ENCODE data around the gene PTPRR. TPM values are rescaled to one million over a fixed set of nuclear protein-coding genes. Genes with fewer than 3 reads are reported as not detected.

The PTPRR gene
- total RNA-seq, 1 donor from 2014 or later, result 1.4 TPM

- Mint-ChIP-seq H3K36me3 (ENCODE audit: low read depth, unreplicated experiment) (no peaks in the 10 kb centered on the region), H3K4me3 (ENCODE audit: unreplicated experiment) (no peak overlapping the region), H3K4me1 (ENCODE audit: low read depth, unreplicated experiment) (peaks cover 3% of the 10 kb centered on the region), H3K27me3 (ENCODE audit: low read depth, unreplicated experiment) (no peaks in the 10 kb centered on the region), H3K9me3 (ENCODE audit: unreplicated experiment) (no peaks in the 10 kb centered on the region), H3K27ac (ENCODE audit: unreplicated experiment) (no peak overlapping the region)
- no peak overlapping the region for H3K4me2 ChIP-seq (ENCODE audit: low read length)
- H3K9ac ChIP-seq (ENCODE audit: low read length), result no peak overlapping the region
- FAIRE-seq (no peak), DNase-seq (ENCODE audit: low read depth) (no peak)
- TF ChIP-seq EZH2 (IDR thresholded peaks at IDR 0.05; ENCODE audit: insufficient read depth, low read length), result no peak
- TF ChIP-seq CTCF (IDR thresholded peaks at IDR 0.05; ENCODE audit: insufficient read depth, low read depth, low read length), result no peak
- no peak overlapping the region for H3K4me3 ChIP-seq (ENCODE audit: insufficient read depth, low read depth, low read length)
- H3K79me2 ChIP-seq (ENCODE audit: insufficient read depth, low read length), result no peaks in the 10 kb centered on the region
- H3K27ac ChIP-seq (ENCODE audit: low read depth, low read length), result no peak overlapping the region
- no peaks in the 10 kb centered on the region for H3K36me3 ChIP-seq (ENCODE audit: insufficient read depth, low read length)
- no peak overlapping the region for H2AFZ ChIP-seq (ENCODE audit: low read depth, low read length)
- no peaks in the 10 kb centered on the region for H3K4me1 ChIP-seq (ENCODE audit: insufficient read depth, low read length)
- H3K9me3 ChIP-seq (ENCODE audit: insufficient read depth, low read depth, low read length), result no peaks in the 10 kb centered on the region
- no peaks in the 10 kb centered on the region for H4K20me1 ChIP-seq (ENCODE audit: insufficient read depth, low read length)
- no peaks in the 10 kb centered on the region for H3K27me3 ChIP-seq (ENCODE audit: insufficient read depth, low read length)
Measured at GRCh38 chr12:70783455-70783854, 137.1 kb downstream of the PTPRR start.

GRCh38 chr12:70779250-70779649, 141.3 kb downstream of the PTPRR start:
- H3K9me3 Mint-ChIP-seq (ENCODE audit: unreplicated experiment), result no peaks in the 10 kb centered on the region
- no peak overlapping the region for H3K27ac Mint-ChIP-seq (ENCODE audit: unreplicated experiment)
- no peak overlapping the region for H3K4me2 ChIP-seq (ENCODE audit: low read length)
- H3K79me2 ChIP-seq (ENCODE audit: insufficient read depth, low read length), result no peaks in the 10 kb centered on the region
- no peak overlapping the region for H3K4me3 Mint-ChIP-seq (ENCODE audit: unreplicated experiment)
- no peak for TF ChIP-seq EZH2 (IDR thresholded peaks at IDR 0.05; ENCODE audit: insufficient read depth, low read length)
- no peak for TF ChIP-seq CTCF (IDR thresholded peaks at IDR 0.05; ENCODE audit: insufficient read depth, low read depth, low read length)
- H3K36me3 Mint-ChIP-seq (ENCODE audit: low read depth, unreplicated experiment), result no peaks in the 10 kb centered on the region
- H3K9me3 ChIP-seq (ENCODE audit: insufficient read depth, low read depth, low read length), result no peaks in the 10 kb centered on the region
- H3K4me1 Mint-ChIP-seq (ENCODE audit: low read depth, unreplicated experiment), result peaks cover under 1% of the 10 kb centered on the region
- DNase-seq (ENCODE audit: low read depth) (no peak), FAIRE-seq (no peak)
- H3K27ac ChIP-seq (ENCODE audit: low read depth, low read length), result no peak overlapping the region
- no peaks in the 10 kb centered on the region for H3K27me3 ChIP-seq (ENCODE audit: insufficient read depth, low read length)
- no peak overlapping the region for H2AFZ ChIP-seq (ENCODE audit: low read depth, low read length)
- H3K27me3 Mint-ChIP-seq (ENCODE audit: low read depth, unreplicated experiment), result no peaks in the 10 kb centered on the region
- no peaks in the 10 kb centered on the region for H3K4me1 ChIP-seq (ENCODE audit: insufficient read depth, low read length)
- H3K36me3 ChIP-seq (ENCODE audit: insufficient read depth, low read length), result no peaks in the 10 kb centered on the region
- no peaks in the 10 kb centered on the region for H4K20me1 ChIP-seq (ENCODE audit: insufficient read depth, low read length)
- no peak overlapping the region for H3K4me3 ChIP-seq (ENCODE audit: insufficient read depth, low read depth, low read length)
- no peak overlapping the region for H3K9ac ChIP-seq (ENCODE audit: low read length)

- Histone ChIP-seq H3K4me3 (ENCODE audit: insufficient read depth, low read depth, low read length) (no peak overlapping the region), H3K79me2 (ENCODE audit: insufficient read depth, low read length) (no peaks in the 10 kb centered on the region), H3K27ac (ENCODE audit: low read depth, low read length) (no peak overlapping the region), H3K4me2 (ENCODE audit: low read length) (no peak overlapping the region), H3K4me1 (ENCODE audit: insufficient read depth, low read length) (no peaks in the 10 kb centered on the region), H4K20me1 (ENCODE audit: insufficient read depth, low read length) (no peaks in the 10 kb centered on the region), H3K36me3 (ENCODE audit: insufficient read depth, low read length) (no peaks in the 10 kb centered on the region), H2AFZ (ENCODE audit: low read depth, low read length) (peak overlapping the region; percentile 13), H3K9ac (ENCODE audit: low read length) (no peak overlapping the region), H3K9me3 (ENCODE audit: insufficient read depth, low read depth, low read length) (no peaks in the 10 kb centered on the region), H3K27me3 (ENCODE audit: insufficient read depth, low read length) (no peaks in the 10 kb centered on the region)
- Mint-ChIP-seq H3K27me3 (ENCODE audit: low read depth, unreplicated experiment) (no peaks in the 10 kb centered on the region), H3K4me3 (ENCODE audit: unreplicated experiment) (no peak overlapping the region), H3K27ac (ENCODE audit: unreplicated experiment) (peak overlapping the region; percentile 37), H3K36me3 (ENCODE audit: low read depth, unreplicated experiment) (no peaks in the 10 kb centered on the region), H3K4me1 (ENCODE audit: low read depth, unreplicated experiment) (peaks cover 7% of the 10 kb centered on the region), H3K9me3 (ENCODE audit: unreplicated experiment) (no peaks in the 10 kb centered on the region)
- TF ChIP-seq CTCF (IDR thresholded peaks at IDR 0.05; ENCODE audit: insufficient read depth, low read depth, low read length) (no peak), EZH2 (IDR thresholded peaks at IDR 0.05; ENCODE audit: insufficient read depth, low read length) (no peak)
- FAIRE-seq (no peak), DNase-seq (ENCODE audit: low read depth) (no peak)
Measured at GRCh38 chr12:70774055-70774454, 146.5 kb downstream of the PTPRR start.
